HG03432 (cell line): ENCODE measurements around the gene SMAD1.
A peak's percentile ranks its signal among the peaks of the same experiment; 100 is the strongest.
"Not testable (repeated sequence)": the region's sequence is repeated elsewhere in the genome, so short reads cannot be mapped to it uniquely, and the experiment has no call there.

Experiments
- ATAC-seq: cut with Tn5 transposase; IDR thresholded peaks from one replicate; pipeline ENCODE4 v1.9.1; 2021; ENCODE audit warnings: mild to moderate bottlenecking, moderate library complexity; ENCODE audit not compliant: unreplicated experiment

SMAD1 gene

DNA sequence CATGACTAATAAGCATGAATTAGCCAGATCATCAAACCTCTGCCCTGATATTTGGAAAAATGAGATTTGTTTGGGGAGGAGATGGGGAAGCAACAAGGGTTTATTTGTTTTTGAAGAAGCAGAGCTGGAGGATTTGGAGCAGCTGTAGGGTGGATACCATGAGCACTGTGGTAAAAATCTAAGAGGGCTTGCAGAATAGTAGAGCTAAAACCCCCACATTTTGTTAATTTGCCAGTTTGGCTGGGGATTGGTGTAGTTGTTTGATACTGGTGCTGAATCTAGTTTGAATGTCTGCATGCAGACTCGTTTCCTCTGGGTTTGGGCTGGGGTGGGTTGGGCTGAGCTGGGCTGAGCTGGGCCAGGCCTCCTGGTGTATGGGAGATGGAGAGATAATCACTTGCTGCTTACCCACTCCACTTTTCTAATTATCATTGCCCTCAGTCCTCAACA, 43.7 kb downstream of the SMAD1 start:
- ATAC-seq = no peak

DNA sequence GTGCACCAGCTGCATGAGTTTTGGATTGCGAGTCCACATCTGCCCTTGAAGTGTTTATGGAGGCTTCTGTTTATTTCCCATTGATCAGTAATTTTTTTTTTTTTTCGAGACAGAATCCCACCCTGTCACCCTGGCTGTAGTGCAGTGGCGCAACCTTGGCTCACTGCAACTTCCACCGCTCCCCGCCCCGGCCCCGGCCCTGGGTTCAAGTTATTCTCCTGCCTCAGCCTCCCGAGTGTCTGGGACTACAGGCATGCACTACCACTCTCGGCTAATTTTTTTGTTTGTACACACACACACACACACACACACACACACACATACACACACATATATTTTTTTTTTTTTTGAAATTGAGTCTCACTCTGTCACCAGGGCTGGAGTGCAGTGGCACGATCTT, 46.1 kb downstream of the SMAD1 start:
- ATAC-seq = no peak

DNA sequence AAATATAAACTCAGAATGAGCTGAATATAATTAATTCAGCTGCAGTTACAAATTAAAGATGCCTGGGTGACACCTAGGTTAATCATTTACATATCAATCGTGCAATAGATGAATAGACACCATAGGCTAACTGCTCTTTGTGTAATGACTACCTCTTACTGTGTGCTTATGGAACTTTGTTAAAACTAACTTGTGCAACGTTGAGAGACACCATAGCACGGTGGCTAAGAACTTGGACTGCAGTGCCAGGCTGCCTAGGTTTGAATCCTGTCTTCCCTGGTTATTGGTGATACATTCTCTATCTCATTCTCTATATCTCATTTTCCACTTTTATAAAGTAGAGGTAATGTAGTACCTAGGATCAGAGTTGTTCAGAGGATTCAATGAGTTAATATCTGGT, 46.9 kb downstream of the SMAD1 start:
- ATAC-seq = no peak

- ATAC-seq = peak; percentile 62
Observed at GRCh38 chr4:145530189-145530588, 48.5 kb downstream of the SMAD1 start.

DNA sequence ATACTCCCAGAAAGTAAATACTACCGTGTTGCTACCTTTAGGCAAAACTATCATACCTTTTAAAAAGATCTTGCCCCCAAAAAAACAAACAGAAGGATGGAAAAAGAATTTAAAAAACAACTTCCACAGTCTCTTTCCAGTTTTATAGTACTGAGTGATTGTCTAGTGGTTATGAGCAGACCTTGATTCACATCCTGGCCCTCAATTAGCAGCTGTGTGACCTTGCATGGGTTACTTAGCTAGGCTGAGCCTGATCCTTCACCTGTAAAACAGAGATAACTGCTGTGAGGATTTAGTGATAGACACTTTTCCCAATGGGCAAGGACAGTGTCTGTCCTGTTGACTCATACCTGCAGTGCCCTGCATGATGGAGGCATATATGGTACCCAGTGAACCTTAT, 49.0 kb downstream of the SMAD1 start:
- ATAC-seq = no peak

DNA sequence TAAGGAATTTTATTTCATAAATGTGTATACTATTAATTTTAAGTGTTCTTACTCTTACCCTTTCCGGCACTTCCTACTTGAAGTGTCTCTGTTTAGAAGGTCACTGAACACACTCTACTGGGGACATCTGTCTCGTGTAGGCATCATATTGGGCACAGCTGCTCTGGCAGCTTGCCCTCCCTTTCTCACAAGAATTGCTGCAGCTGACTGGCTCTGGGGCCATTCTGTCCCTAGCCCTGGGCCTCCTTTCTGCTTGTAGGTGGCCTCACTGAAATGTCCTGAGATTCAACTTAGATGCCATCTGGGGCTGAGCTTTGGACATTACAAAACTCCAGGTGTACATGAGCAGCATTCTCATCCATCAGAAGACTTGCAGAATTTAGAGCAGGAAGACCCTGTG, 49.6 kb downstream of the SMAD1 start:
- ATAC-seq = peak; percentile 39

GRCh38 chr4:145531859-145532258, 50.2 kb downstream of the SMAD1 start:
- no peak for ATAC-seq

DNA sequence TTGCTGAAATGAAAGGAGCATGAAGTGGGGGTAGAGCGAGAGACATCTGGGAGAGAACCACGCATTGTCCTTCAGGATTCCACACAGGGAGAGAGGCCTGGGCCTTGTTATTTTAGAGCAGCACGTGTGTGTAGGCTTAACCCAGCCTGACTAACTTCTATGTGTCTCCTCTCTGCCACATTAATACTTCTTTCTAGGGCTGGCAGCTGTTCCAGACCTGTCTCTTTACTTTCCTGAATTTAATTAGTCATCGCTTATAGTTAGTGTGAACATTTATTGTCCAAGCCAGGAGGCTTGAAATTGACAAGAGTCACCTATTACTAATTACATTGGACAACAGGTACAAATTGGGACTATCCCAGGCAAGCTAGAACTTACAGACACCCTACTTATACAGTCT, 51.3 kb downstream of the SMAD1 start:
- ATAC-seq = no peak

GRCh38 chr4:145533415-145533814, 51.8 kb downstream of the SMAD1 start:
- not testable (repeated sequence) for ATAC-seq

GRCh38 chr4:145533961-145534360, 52.3 kb downstream of the SMAD1 start:
- no peak for ATAC-seq

- no peak for ATAC-seq
Observed at GRCh38 chr4:145535202-145535601, 53.5 kb downstream of the SMAD1 start.

DNA sequence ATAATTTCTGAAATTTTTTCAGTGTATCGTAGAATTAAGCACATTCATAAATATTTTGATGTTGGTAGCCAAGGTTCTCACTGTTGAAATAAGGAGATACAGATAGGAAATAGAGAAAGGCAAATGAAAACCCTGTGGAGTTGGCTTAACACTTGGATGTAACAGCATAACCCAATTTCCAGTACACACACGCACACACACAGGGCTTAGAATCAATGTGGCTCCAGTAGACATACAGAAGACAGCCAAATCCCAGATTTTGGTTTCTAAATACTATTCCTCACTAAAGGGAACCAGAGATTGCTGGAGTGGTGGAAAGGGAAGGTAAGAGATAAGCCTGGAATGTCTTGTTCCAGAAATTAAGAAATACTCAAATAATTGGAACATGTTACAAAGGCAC, 54.4 kb downstream of the SMAD1 start:
- no peak for ATAC-seq

DNA sequence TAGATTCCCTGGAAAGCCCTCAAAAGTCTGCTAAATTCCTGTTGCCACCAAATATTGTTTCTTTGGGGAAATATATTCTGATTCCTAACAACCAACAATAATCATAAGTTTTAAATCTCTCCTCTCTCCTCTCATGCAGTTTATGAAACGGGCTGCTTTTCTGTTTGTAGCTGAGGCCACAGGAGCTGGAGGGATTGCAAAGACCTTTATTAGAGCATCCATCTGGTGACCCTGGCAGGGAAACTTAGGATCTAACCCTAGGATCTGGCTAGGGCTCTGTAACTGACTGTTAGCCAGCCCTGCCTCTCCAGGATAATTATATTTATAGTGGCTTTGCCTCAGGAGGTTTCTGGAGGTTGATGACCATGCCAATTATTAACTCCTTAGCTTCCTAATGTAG, 56.9 kb downstream of the SMAD1 start:
- no peak for ATAC-seq

DNA sequence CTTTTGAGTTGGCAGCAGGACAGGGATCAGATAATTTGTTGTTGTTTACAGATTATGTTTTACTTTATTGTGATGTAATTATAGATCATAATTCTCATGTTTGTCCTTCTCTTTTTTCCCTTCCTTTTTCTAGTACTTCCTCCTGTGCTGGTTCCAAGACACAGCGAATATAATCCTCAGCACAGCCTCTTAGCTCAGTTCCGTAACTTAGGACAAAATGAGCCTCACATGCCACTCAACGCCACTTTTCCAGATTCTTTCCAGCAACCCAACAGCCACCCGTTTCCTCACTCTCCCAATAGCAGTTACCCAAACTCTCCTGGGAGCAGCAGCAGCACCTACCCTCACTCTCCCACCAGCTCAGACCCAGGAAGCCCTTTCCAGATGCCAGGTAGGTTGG, 58.0 kb downstream of the SMAD1 start:
- ATAC-seq = no peak

DNA sequence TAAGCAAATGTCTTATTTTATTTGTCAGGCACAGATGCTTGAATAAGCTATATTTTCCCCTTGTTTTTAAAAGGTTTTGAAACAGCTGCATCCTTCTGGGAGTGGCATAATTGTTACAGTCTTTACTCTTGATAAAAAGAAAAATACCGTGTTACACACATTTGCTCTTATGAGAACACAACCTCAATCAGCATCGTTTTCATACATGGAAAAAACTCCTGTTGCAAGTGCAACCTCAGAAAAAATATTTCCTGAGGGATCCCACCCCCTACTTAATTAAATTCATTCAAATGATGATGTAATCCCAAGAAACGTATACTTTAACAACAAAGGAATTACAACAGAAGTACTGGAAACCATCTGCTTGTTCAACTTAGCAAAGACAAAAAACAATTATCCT, 58.6 kb downstream of the SMAD1 start:
- no peak for ATAC-seq

GRCh38 chr4:145541346-145541745, 59.7 kb downstream of the SMAD1 start:
- ATAC-seq = no peak

DNA sequence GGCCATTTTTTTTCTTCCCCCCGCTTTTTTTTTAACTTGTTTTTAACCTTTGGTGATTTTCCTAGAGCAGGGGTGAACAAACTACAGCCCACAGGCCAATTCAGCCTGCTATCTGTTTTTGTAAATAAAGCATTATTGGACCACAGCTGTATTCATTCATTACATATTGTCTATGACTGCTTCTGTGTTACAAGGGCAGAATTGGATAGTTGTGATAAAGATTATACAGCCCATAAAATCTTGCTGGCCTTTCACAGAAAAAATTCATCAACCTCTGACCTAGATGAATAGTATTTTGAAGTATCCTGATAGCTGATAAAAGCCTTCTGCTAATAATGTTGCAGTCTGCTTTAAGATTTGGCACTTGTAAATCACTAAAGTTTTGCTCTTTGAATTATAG, 63.4 kb downstream of the SMAD1 start:
- ATAC-seq = no peak

DNA sequence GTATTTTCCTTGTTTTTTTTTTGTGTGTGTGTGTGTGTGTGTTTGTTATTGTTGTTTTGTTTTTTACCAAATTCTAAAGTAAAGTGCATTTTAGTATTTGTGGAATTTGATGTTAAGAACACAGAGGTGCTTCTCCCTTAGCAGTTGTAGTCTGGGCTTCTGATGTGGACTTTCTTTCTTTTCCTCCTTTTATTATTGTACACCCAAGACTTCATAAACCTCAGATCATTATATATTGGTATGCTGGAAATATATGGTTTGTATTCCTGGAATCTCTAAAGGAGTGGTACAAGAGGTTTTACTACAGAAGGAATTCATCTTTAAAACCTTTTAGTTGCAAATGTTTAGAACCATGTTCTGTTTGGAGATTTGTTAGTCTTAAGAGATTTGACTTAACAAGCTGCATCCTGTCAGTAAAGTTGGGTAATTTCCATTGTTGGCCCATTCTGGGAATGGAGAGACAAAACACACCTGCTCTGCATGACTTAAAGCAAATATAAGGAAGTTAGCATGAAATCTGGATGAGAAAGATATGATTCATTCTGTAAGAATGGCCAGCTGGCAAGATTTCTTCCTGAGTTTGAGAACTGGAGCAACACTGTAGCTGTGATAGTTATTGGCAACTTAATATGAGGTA, 64.0 kb downstream of the SMAD1 start:
- peak; percentile 63 for ATAC-seq

DNA sequence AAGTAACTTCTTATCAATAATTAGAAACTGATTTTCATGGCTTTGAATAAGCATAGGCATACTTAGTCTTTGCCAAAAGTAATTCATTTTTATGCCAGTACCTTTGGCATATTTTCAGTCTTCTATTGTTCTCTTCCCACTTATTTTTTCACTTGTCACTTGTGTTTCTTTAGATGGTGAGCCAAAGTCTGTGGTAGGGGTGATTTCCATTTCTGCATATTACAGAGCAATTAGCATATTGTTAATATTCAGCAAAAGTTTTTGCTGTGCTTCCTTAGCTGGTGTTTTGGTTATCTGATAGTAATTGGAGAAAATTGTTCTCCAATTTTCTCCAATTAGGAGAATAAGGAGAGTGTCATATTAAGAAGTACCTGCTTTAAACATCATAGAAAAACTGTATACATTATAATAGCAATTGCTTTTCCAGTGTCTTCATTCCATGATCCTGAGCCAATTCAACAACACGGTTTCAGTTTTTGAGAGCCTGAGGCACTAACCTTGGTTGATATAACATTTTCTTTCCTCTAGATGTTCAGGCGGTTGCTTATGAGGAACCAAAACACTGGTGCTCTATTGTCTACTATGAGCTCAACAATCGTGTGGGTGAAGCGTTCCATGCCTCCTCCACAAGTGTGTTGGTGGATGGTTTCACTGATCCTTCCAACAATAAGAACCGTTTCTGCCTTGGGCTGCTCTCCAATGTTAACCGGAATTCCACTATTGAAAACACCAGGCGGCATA, 64.7 kb downstream of the SMAD1 start:
- peak; percentile 36 for ATAC-seq

- no peak for ATAC-seq
Observed at GRCh38 chr4:145551660-145552059, 70.0 kb downstream of the SMAD1 start.

- ATAC-seq = peak; percentile 88
Observed at GRCh38 chr4:145552181-145552822, 70.6 kb downstream of the SMAD1 start.

DNA sequence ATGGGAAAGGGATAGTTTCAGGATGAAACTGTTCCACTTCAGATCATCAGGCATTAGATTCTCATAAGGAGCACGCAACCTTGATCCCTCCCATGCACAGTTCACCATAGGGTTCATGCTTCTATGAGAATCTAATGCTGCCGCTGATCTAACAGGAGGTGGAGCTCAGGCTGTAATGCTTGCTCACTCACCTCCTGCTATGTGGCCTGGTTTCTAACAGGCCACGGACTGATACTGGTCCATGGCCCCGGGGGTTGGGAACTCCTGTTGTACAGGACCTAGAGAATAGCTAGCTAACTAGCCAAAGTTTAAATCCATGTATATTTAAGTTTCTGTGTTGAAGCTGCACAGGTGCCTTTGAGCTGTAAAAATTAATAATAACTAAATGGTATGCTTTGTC, 71.7 kb downstream of the SMAD1 start:
- no peak for ATAC-seq
